Ramos (cell line): ENCODE measurements around the gene SCAI.
"Not testable (repeated sequence)": the region's sequence is repeated elsewhere in the genome, so short reads cannot be mapped to it uniquely, and the experiment has no call there.

ENCODE experiments used
- in situ Hi-C: fragments of 300-500 bp; cut with MboI; formaldehyde crosslinking; loops from one replicate; pipeline ENCODE4 v1.14.3; 2022; ENCODE audit warnings: low sequenced_read_pairs; ENCODE audit not compliant: unreplicated experiment

SCAI gene

DNA sequence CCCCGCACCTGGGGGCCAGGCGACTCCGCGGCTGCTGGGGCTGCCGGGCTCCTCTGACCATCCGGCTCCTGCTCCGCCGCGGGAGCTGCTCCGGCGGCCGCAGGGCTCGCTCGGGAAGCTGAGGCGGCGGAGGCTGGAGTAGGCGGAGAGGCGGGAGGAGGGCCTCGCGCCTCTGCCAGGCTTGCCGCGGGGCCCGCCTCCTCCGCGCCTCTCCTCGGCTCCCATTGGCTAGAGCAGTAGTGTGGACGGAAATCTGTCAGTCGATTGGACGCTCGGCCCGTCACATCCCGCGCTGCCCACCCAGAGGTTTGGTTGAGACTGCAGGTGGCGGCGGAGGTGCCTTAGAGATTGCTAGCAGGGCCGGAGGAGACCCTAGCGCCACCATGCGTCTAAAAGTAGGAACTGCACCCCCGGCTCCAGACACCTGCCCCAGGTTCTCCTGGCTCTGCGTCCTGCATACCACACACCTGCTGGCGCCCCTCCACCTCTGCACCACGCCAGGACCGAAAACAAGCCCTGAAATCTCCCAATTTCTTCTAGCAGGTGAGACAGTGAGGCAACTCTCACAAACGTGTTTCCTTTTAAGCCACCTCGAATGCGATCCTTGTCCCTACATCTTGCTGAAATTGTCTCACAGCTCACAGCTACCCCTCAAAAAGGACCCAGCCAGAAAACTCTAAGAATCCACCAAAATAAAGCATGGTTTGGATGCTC is at the start of gene SCAI:
TSS of gene SCAI (minus strand) at position 152 of the 714 bp plus-strand sequence. CDS start at position 61, 91 bp downstream.
- in situ Hi-C loops: loop anchor here (10.0 kb wide), 1 partner anchor 369 kb away; the partner anchor contains the start of genes NR6A1 and OLFML2A

DNA sequence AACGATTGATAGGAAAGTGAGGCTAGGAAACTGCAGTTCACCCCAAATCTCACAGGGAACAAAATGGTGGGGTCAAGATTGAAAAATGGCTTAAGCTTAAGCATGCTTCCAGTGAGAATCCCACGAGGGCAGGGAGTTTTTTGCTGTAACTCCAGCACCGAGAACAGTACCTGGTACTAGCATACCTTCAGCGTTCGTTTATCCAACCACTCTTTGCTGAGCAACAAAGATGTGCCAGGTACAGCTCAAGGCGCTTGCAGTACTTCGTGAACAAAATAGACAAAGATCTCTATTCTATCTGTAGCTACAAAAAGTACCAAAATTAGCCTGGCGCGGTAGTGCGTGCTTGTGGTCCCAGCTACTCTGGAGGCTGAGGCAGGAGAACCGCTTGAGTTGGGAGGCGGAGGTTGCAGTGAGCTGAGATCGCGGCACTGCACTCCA is 47.1 kb upstream of the SCAI start:
- in situ Hi-C loops: no loop called here

DNA sequence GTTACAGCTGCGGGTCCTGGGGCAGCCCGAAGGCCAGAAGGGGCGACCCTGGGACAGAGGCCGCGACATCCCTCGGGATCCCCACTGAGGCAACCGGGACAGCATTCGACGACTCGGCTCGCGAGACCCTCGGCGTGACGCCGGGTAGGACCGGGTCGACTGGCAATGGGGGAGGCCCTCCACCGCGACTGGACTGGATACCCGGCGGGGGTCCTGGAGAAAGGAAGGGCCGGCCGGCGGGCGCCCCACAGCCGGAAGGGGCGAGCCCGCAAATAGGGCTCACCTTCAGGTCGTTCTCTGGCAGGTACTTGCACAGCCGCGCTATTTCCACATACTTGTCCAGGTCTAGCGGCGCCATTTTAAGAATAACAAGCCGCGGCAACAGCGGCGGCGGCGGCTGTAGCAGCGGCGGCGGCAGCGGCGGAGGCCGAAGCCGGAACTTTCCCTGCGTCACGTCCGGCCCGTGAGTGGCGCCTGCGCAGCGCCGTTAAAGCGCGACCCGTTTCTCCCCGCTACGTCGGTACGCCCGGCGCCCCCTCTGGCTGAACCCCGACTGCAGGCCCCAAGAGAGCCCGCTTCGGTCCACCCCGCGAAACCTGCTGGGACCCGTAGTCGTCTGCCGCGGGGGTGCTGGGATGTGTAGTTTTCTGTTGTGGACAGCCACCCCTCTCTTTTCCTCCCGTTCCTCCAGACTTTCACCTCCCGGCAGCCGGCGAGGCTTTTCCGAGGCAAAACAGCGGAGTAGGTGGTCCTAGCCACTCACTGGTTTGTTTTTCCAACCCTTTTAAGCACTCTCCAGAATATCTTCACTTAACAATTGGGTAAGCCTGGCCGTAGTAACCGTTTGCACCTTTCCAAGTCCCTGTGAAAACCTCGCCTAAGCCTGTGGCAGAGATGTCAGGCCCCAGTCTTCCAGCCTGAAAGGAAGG is 46.3 kb upstream of the SCAI start, which contains the start of gene PPP6C:
TSS of gene PPP6C (minus strand) at position 443 of the 929 bp plus-strand sequence. CDS start at position 358, 85 bp downstream.
- in situ Hi-C loops: no loop called here

DNA sequence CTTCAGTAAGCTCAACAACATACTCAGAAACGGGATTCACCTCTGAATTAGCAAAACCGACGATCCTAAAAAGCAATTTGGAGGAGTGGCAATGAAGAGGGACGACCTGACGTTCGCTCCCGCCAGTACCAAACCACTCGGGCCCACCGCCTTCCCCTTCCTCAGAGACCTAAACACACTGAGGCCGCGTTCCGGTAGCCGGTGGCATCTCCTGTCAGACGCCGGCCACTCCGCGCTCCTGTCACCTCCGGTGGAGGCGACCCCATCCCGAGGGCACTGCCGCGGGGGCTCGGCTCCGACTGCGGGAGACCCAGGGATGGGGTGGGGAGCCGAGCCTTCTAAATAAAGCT is 45.7 kb upstream of the SCAI start:
- in situ Hi-C loops: no loop called here

DNA sequence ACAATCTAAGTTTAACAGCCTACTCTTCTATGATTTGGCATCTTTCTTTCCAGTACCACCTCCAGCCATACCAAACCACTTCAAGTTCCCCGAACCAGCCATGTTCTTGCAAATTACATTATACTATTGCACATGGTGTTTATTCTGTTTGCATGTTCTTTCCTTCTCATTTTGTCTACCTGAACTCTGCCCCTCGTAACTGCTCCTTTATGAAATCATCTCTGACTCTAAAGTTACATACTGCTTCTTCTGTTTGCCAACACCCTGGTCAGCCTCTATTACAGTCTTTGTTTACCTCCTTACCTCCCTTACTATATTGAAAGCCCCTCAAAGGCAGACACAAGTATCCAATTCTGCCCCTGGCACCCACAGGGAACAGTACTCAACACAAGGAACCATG is 40.2 kb upstream of the SCAI start:
- in situ Hi-C loops: no loop called here

DNA sequence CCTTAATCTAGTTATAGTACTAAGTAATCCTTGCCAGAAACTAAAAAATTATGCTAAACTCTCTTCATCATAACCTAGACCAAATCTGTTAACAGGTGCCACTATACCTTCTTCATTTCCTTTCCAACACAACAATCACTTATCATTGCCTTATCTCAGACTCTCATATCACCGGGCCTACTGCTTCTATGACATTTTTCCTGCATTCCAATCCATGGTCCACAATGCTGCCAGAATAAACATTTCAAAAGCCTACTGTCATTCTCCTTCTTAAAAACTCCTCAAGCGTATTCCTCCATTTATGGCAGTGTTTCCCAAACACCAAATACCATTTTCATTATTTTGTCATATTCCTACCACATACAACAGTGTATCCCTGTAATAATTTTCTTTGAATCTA is 39.7 kb upstream of the SCAI start:
- in situ Hi-C loops: no loop called here

DNA sequence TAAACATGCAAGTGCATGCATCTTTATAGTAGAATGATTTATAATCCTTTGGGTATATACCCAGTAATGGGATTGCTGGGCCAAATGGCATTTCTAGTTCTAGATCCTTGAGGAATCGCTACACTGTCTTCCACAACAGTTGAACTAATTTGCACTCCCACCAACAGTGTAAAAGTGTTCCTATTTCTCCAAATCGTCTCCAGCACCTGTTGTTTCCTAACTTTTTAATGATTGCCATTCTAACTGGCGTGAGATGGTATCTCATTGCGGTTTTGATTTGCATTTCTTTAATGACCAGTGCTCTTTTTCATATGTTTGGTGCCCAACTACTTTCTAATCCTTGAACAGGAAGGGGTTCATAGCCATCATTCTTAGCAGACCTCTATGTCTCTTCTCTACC is 38.4 kb upstream of the SCAI start:
- in situ Hi-C loops: not testable (repeated sequence)

DNA sequence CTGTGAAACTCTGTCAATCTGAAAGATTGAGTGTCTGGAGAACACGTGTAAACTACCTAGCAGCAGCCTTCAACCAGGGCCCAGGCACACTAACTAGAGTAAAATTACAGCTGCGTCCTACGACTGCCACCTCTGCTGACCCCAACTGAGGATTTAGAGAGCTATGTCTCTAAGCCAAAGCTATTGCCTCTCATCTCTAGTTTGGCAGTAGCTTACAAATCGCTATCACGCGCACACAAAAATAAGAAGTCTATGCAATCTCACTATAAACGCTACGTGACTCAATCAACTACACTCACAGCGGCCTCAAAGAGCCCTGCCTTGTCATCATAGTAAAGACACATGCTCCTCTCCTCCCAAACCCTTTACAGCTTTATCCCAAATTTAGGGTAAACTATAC is 37.5 kb upstream of the SCAI start:
- in situ Hi-C loops: no loop called here

DNA sequence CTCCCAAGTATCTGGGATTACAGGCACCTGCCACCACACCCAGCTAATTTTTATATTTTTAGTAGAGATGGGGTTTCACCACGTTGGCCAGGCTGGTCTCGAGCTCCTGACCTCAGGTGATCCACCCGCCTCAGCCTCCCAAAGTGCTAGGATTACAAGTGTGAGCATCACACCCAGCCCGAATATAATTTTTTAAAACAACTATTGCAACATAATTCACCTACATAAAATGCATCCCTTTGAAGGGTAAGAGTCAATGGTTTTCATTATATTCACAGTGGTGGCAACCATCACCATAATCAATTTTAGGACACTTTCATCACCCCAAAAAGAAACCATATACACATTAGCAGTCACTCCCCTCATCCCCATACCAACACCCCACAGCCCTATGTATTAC is 36.4 kb upstream of the SCAI start:
- in situ Hi-C loops: not testable (repeated sequence)

DNA sequence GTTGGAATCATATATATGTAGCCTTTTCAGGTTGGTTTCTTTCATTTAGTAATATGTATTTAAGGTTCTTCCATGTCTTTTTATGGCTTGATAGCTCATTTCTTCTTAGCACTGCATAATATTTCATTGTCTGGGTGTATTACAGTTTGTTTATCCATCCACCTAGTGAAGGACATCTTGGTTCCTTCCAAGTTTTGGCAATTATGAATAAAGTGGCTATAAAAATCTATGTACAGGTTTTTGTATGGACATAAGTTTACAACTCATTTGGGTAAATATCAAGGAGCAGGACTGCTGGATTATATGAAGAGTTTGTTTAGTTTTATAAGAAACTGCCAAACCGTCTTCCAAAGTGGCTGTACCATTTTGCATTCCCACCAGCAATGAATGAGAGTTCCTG is 34.6 kb upstream of the SCAI start:
- in situ Hi-C loops: no loop called here

DNA sequence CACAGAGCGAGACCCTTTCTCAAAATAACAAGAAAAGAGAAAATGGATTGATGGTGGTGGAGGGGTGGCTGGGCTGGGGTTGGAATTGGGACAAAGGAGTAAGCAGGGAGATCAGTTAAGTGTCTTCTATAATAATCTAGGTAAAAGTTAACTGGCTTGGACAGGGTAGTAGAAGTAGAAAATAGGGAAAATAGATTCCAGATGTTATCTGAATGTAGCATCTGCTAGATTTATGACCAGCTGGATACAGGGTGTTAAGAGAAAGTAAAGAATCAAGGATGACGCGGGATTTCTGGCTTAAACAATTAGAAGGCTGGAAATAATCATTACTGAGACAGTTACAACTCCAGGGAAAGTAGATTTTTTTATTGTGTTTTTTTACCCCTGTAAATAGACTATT is 33.3 kb upstream of the SCAI start:
- in situ Hi-C loops: no loop called here

DNA sequence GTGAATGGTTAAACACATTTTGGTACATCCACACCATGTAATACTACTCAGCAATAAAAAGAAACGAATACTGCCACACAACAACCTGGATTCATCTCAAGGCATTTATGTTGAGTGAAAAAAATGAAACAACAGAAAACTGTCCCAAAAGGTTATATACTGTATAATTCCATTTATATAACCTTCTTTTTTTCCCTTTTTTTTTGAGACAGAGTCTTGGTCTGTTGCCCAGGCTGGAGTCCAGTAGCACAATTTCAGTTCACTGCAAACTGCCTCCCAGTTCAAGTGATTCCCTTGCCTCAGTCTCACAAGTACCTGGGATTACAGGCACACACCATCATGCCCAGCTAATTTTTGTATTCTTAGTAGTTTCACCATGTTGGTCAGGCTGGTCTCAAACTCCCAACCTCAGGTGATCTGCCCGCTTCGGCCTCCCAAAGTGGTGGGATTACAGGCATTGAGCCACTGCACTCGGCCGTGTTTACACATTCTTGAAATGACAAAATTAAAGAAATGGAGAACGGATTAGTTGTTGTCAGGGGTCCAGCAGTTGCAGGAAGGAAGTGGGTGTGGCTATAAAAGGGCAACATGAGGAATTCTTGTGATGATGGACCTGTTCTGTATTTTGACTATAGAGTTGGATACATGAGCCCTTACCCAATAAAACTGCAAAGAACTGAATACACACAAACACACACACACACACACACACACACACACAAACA is 28.9 kb upstream of the SCAI start:
- in situ Hi-C loops: no loop called here

DNA sequence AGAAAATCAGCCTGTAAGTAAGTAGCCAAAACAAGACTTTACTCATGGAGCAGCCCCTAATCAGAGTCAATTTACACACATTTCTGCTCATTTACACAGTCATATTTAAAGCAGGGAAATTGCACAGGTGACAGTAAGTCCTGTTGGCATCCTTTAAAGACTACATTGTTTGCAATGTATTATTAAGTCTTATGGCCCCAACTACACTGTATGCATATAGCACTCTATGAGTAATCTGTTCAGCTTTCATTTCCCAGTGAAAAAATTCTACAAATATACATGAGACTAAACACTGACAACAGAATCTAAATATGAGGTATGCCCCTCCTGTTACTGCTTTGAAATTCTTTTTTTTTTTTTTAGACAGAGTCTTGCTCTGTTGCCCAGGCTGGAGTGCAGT is 26.6 kb upstream of the SCAI start:
- in situ Hi-C loops: no loop called here

DNA sequence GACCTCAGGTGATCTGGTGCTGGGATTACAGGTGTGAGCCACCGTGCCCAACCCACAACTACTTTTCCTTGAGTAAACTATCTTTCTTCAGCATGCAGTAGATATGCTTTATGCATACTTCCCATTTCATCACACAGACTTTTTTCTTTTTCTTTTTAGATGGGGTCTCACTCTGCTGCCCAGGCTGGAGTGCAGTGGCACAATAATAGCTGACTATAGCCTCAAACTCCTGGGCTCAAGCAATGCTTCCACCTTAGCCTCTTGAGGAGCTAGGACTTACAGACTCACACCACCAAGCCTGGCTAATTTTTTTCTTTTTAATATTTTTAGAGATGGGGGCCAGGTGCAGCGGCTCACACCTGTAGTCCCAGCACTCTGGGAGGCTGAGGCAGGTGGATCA is 23.4 kb upstream of the SCAI start:
- in situ Hi-C loops: no loop called here

DNA sequence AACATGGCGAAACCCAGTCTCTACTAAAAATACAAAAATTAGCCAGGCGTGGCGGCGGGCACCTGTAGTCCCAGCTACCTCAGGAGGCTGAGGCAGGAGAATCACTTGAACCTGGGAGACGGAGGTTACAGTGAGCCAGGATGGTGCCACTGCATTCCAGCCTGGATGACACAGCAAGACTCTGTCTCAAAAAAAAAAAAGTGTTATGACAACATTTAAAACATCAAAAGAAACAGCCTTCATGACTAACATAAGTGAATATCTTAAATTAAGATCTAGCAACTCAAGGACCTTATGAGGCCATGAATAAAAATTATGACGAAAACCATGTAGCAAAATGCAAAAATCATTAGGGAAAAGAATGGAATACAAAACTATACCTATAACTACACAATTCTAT is 19.6 kb upstream of the SCAI start:
- in situ Hi-C loops: not testable (repeated sequence)

DNA sequence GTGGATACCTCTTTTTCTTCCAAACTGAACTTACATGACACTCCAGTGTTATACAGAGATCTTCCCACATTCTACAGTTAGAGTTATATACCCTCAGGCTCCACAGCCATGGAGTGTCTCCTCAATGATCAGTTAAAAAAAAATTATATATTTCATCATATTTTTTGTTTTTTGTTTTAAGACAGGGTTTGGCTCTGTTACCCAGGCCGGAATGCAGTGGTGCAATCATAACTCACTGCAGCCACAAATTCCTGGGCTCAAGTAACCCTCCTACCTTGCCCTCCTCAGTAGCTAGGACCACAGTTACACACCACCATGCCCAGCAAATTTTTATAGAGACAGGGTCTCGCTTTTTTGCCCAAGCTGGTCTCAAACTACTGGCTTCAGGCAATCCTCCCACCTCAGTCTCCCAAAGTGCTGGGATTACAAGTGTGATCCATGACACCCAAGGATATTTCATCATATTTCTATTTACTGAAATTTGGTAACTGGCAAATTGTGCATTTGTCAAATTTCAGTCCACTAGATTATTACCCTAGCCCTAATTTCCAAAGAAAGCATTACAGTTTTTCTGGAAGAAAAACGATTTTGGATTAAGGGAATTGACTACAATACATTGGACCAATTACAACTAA is 18.1 kb upstream of the SCAI start:
- in situ Hi-C loops: no loop called here

DNA sequence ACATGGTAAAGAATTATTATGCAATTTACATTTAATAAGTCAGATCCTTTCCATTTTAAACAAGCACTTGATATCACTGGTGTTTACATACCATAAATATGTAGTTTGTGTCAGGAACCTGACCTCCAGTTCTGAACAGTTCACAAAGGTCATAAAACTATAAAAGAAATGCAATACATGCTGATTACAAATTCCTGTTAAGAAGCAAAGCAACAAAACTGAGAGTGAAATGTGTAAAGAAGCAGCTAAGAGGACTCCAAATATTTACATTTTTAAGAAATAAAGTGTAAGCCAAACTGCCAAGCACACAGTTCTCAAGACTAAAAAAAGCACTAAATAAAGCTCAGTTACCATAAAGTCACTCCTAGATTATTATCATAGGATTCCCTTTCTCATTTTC is 17.4 kb upstream of the SCAI start:
- in situ Hi-C loops: no loop called here

DNA sequence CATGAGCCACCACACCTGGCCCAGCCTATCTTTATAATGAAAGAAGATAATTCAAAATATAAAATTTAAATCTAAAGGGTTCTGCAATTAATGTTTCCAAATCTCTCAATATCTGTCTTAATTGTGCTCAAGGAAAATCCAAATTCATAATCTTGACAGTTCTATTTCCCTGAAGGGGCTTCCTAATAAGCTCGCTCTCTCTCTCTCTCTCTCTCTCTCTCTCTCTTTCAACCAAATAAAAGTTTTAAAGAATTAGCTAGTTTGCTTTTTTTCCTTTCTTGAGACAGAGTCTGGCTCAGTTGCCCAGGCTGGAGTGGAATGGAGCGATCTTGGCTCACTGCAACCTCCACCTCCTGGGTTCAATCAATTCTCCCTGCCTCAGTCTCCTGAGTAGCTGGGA is 13.2 kb upstream of the SCAI start:
- in situ Hi-C loops: no loop called here

DNA sequence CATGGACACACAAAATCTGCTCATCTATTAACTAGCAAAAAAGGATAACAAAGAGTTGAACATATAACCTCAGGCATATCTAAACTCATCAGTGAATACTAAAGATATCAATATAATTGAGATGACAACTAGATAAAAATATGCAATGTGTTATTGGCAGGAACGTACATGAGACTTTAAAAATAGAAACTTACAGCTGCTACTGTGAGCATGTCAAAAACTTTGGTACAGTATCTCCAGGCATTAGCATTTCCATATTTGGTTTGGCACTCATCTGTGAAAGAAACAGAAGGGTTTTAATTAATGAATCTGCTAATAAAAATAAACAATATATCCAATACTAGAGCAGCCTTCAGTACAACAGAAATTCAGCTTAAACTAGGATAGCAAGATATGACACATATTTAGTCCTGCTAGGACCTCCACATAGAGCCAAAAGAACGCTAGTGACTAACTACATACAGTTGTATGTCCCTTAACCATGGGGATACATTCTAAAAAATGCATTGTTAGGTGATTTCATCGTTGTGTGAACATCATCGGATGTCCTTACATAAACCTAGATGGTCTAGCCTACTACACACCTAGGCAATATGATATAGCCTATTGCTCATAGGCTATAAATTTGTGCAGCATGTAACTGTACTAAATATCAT is 10.5 kb upstream of the SCAI start:
- in situ Hi-C loops: no loop called here

DNA sequence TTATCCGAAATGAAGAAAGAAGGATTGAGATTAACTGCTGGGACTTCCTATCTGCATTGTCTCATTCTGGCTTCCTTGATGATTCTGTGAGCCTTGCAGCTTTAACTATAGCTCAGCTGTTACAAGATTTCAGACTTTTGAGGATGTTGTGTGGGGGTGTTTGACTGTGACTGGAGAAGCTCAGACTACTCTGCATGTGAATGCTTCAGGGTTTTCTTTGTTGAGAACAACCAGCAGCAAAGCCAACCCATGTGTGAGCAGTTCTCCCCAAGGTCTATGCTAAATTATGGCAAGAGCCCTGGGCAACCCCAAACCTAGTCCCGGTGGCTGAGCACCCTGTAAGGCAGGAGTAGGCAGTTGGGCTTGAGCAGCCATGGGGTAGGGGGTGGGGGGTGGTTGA is 8.4 kb upstream of the SCAI start:
- in situ Hi-C loops: no loop called here
